Neuronal stem cell (in vitro differentiated cells): ENCODE measurements around the gene ACSL1.

Experiments used
- DNase-seq: peaks from one replicate; pipeline ENCODE4 v3.0.0-alpha.2; 2013; ENCODE audit warnings: low spot score
- H2AFZ ChIP-seq: one replicate; pipeline ENCODE4 v1.6.1; 2013; ENCODE audit warnings: mild to moderate bottlenecking, low read length, inconsistent platforms
- H2AK5ac ChIP-seq: 2 replicates; pipeline ENCODE4 v1.6.1; 2013; ENCODE audit warnings: low read depth, mild to moderate bottlenecking, inconsistent platforms, low read length, moderate library complexity, mixed read lengths
- H2BK120ac ChIP-seq: 2 replicates; pipeline ENCODE4 v1.6.1; 2013; ENCODE audit warnings: low read depth, mild to moderate bottlenecking, inconsistent platforms, low read length, moderate library complexity, mixed read lengths
- H2BK12ac ChIP-seq: one replicate; pipeline ENCODE4 v1.6.1; 2013; ENCODE audit warnings: low read length, inconsistent platforms
- H2BK15ac ChIP-seq: 2 replicates; pipeline ENCODE4 v1.6.1; 2013; ENCODE audit warnings: mild to moderate bottlenecking, low read length, inconsistent platforms, mixed read lengths
- H2BK5ac ChIP-seq: one replicate; pipeline ENCODE4 v1.6.1; 2013; ENCODE audit warnings: inconsistent platforms, mild to moderate bottlenecking, low read length, moderate library complexity
- H3K14ac ChIP-seq: one replicate; pipeline ENCODE4 v1.6.1; 2013; ENCODE audit warnings: low read length, inconsistent platforms
- H3K18ac ChIP-seq: 2 replicates; pipeline ENCODE4 v1.6.1; 2013; ENCODE audit warnings: low read length, inconsistent platforms
- H3K23ac ChIP-seq: 2 replicates; pipeline ENCODE4 v1.6.1; 2013; ENCODE audit warnings: low read depth, mild to moderate bottlenecking, mixed read lengths, low read length, inconsistent platforms; ENCODE audit not compliant: poor library complexity
- H3K27ac ChIP-seq: replicated peaks from 3 replicates; pipeline ENCODE4 v1.5.1; 2013; ENCODE audit warnings: low read length, inconsistent platforms
- H3K27me3 ChIP-seq, 3 experiments: 2 replicates each; pipeline ENCODE4 v1.6.1; 2013; ENCODE audit warnings: low read length in 3 of 3, mild to moderate bottlenecking in 2 of 3, inconsistent platforms in 1 of 3, low read depth in 1 of 3, mixed read lengths in 1 of 3, moderate library complexity in 1 of 3; ENCODE audit not compliant: control insufficient read depth in 3 of 3, insufficient read depth in 3 of 3
- H3K36me3 ChIP-seq, 2 donors: replicated peaks in 1 of 2; 2 replicates each; pipeline ENCODE4 v1.6.1; 2013; ENCODE audit warnings: low read length in 2 of 2; ENCODE audit not compliant: control insufficient read depth in 2 of 2, insufficient read depth in 2 of 2
- H3K4ac ChIP-seq: 2 replicates; pipeline ENCODE4 v1.6.1; 2013; ENCODE audit warnings: inconsistent platforms, mild to moderate bottlenecking, low read length, moderate library complexity
- H3K4me1 ChIP-seq, 2 donors: 1 replicate in 1 of 2; 2 replicates in 1 of 2; pipeline ENCODE4 v1.6.1; 2013; ENCODE audit warnings: low read length in 2 of 2, low read depth in 1 of 2; ENCODE audit not compliant: control insufficient read depth in 2 of 2, insufficient read depth in 1 of 2
- H3K4me2 ChIP-seq: one replicate; pipeline ENCODE4 v1.6.1; 2013; ENCODE audit warnings: mild to moderate bottlenecking, low read length, inconsistent platforms; ENCODE audit not compliant: insufficient read depth, poor library complexity, severe bottlenecking
- H3K4me3 ChIP-seq, 2 donors: 2 replicates each; pipeline ENCODE4 v1.5.1; 2013; ENCODE audit warnings: low read length in 2 of 2, mild to moderate bottlenecking in 2 of 2, inconsistent platforms in 1 of 2, moderate library complexity in 1 of 2
- H3K79me1 ChIP-seq: one replicate; pipeline ENCODE4 v1.6.1; 2013; ENCODE audit warnings: low read depth, mild to moderate bottlenecking, inconsistent platforms, low read length, moderate library complexity
- H3K9ac ChIP-seq: one replicate; pipeline ENCODE4 v1.6.1; 2013; ENCODE audit warnings: mild to moderate bottlenecking, low read depth, low read length, inconsistent platforms; ENCODE audit not compliant: poor library complexity
- H3K9me3 ChIP-seq, 2 donors: replicated peaks in 1 of 2; 2 replicates each; pipeline versions ENCODE3 to v1.6.1; 2013; ENCODE audit warnings: low read length in 2 of 2, mild to moderate bottlenecking in 2 of 2, inconsistent platforms in 1 of 2, low read depth in 1 of 2, mixed read lengths in 1 of 2, moderate library complexity in 1 of 2; ENCODE audit not compliant: control insufficient read depth in 2 of 2, insufficient read depth in 1 of 2
- H4K8ac ChIP-seq: one replicate; pipeline ENCODE4 v1.6.1; 2013; ENCODE audit warnings: low read depth, mild to moderate bottlenecking, inconsistent platforms, low read length, moderate library complexity
- H4K91ac ChIP-seq: one replicate; pipeline ENCODE4 v1.6.1; 2013; ENCODE audit warnings: low read length, low read depth, mild to moderate bottlenecking, inconsistent platforms; ENCODE audit not compliant: poor library complexity
- WGBS, 2 donors: extraction: QIAGEN DNeasy Blood & Tissue Kit; methylation state at CpG; one replicate each; pipeline ENCODE4 v1.1.7; 2013; ENCODE audit warnings: missing lambda C conversion rate in 2 of 2, mixed read lengths in 1 of 2; ENCODE audit not compliant: insufficient read length in 2 of 2, insufficient replicate concordance in 1 of 2; ENCODE audit errors: extremely low coverage in 2 of 2; 5-methylcytosine and 5-hydroxymethylcytosine counted together

Gene ACSL1

GRCh38 chr4:184807797-184808712 lies 17.7 kb downstream of the ACSL1 start:
- Histone ChIP-seq H3K4me1 (peaks cover 0 to 8% of the 10 kb centered on the region in 2 donors), H2AK5ac (no peak overlapping the region)

GRCh38 chr4:184807256-184807655 lies 18.5 kb downstream of the ACSL1 start:
- Histone ChIP-seq H3K9me3 (peaks cover 0 to 7% of the 10 kb centered on the region in 2 donors), H3K4me3 (no peak overlapping the region), H2BK5ac (no peak overlapping the region), H3K18ac (no peak overlapping the region), H3K4me2 (no peak overlapping the region), H3K14ac (no peak overlapping the region), H2AK5ac (no peak overlapping the region), H3K4me1 (peaks cover 0 to 8% of the 10 kb centered on the region in 2 donors), H4K8ac (no peak overlapping the region), H3K79me1 (no peaks in the 10 kb centered on the region), H2BK15ac (no peak overlapping the region), H3K27ac (no peak overlapping the region), H2BK120ac (no peak overlapping the region), H3K23ac (no peak overlapping the region), H3K9ac (no peak overlapping the region), H2AFZ (no peak overlapping the region), H3K27me3 (peaks cover 4 to 60% (median 35%) of the 10 kb centered on the region in 3 experiments), H3K4ac (no peak overlapping the region), H4K91ac (no peak overlapping the region), H2BK12ac (no peak overlapping the region), H3K36me3 (no peaks in the 10 kb centered on the region)
- WGBS, 2 donors, result no CpG with 5 or more reads among the region's 3 CpGs
- no peak for DNase-seq

More at GRCh38 chr4:184807797-184808712, 17.7 kb downstream of the ACSL1 start:
- H2BK15ac ChIP-seq, result no peak overlapping the region
- H3K79me1 ChIP-seq, result no peaks in the 10 kb centered on the region
- H3K14ac ChIP-seq, result no peak overlapping the region
- H3K27ac ChIP-seq, result no peak overlapping the region
- no peak overlapping the region for H4K8ac ChIP-seq
- H2BK120ac ChIP-seq, result no peak overlapping the region
- H4K91ac ChIP-seq, result no peak overlapping the region
- peak overlapping the region; percentile 72 for H2AFZ ChIP-seq
- H3K4ac ChIP-seq, result no peak overlapping the region
- H3K4me2 ChIP-seq, result no peak overlapping the region
- H3K27me3 ChIP-seq, result peaks cover 4 to 60% (median 36%) of the 10 kb centered on the region in 3 experiments
- peaks cover 0 to 7% of the 10 kb centered on the region in 2 donors for H3K9me3 ChIP-seq
- no CpG with 5 or more reads among the region's 9 CpGs for whole genome bisulfite sequencing, 2 donors
- no peak overlapping the region for H3K4me3 ChIP-seq
- no peak overlapping the region for H2BK5ac ChIP-seq
- no peak overlapping the region for H3K9ac ChIP-seq
- no peaks in the 10 kb centered on the region for H3K36me3 ChIP-seq
- peak; percentile 77 for DNase-seq
- no peak overlapping the region for H3K23ac ChIP-seq
- H2BK12ac ChIP-seq, result no peak overlapping the region
- H3K18ac ChIP-seq, result no peak overlapping the region

- H3K4me1 ChIP-seq, result peaks cover 0 to 8% of the 10 kb centered on the region in 2 donors
- no peak overlapping the region for H4K91ac ChIP-seq
- no peaks in the 10 kb centered on the region for H3K79me1 ChIP-seq
- no peaks in the 10 kb centered on the region for H3K36me3 ChIP-seq
- H2BK5ac ChIP-seq, result no peak overlapping the region
- no peak overlapping the region for H2BK12ac ChIP-seq
- no peak overlapping the region for H3K4ac ChIP-seq
- WGBS, 2 donors, result no CpG with 5 or more reads among the region's 1 CpG
- H3K27me3 ChIP-seq, result peaks cover 0 to 56% (median 35%) of the 10 kb centered on the region in 3 experiments
- DNase-seq, result no peak
- no peak overlapping the region for H2BK120ac ChIP-seq
- no peak overlapping the region for H3K4me2 ChIP-seq
- H4K8ac ChIP-seq, result no peak overlapping the region
- H3K18ac ChIP-seq, result no peak overlapping the region
- no peak overlapping the region for H3K27ac ChIP-seq
- H2BK15ac ChIP-seq, result no peak overlapping the region
- H2AK5ac ChIP-seq, result no peak overlapping the region
- H3K4me3 ChIP-seq, result no peak overlapping the region
- peaks cover 0 to 3% of the 10 kb centered on the region in 2 donors for H3K9me3 ChIP-seq
- no peak overlapping the region for H3K23ac ChIP-seq
- H2AFZ ChIP-seq, result no peak overlapping the region
- no peak overlapping the region for H3K14ac ChIP-seq
- H3K9ac ChIP-seq, result no peak overlapping the region
Measured at GRCh38 chr4:184806711-184807110, 19.1 kb downstream of the ACSL1 start.

- no peak overlapping the region for H2BK12ac ChIP-seq
- H3K18ac ChIP-seq, result no peak overlapping the region
- no peak overlapping the region for H2BK120ac ChIP-seq
- H2AFZ ChIP-seq, result no peak overlapping the region
- no peak overlapping the region for H4K8ac ChIP-seq
- no peak overlapping the region for H2BK5ac ChIP-seq
- no peak overlapping the region for H2BK15ac ChIP-seq
- H3K27ac ChIP-seq, result no peak overlapping the region
- H3K36me3 ChIP-seq, result no peaks in the 10 kb centered on the region
- peaks cover 0 to 8% of the 10 kb centered on the region in 2 donors for H3K4me1 ChIP-seq
- DNase-seq, result no peak
- H3K9me3 ChIP-seq, result peaks cover 0 to 3% of the 10 kb centered on the region in 2 donors
- H3K9ac ChIP-seq, result no peak overlapping the region
- no peak overlapping the region for H3K14ac ChIP-seq
- H3K23ac ChIP-seq, result no peak overlapping the region
- H4K91ac ChIP-seq, result no peak overlapping the region
- no peaks in the 10 kb centered on the region for H3K79me1 ChIP-seq
- no peak overlapping the region for H3K4me3 ChIP-seq
- H2AK5ac ChIP-seq, result no peak overlapping the region
- peaks cover 0 to 53% (median 35%) of the 10 kb centered on the region in 3 experiments for H3K27me3 ChIP-seq
- no peak overlapping the region for H3K4me2 ChIP-seq
- WGBS, 2 donors, result no CpG with 5 or more reads among the region's 2 CpGs
- no peak overlapping the region for H3K4ac ChIP-seq
Measured at GRCh38 chr4:184806229-184806550, 19.6 kb downstream of the ACSL1 start.
